Inflammatory macrophage (primary cell): ENCODE results near the gene THAP12.

Experiments
- DNase-seq, 2 donors: peaks; one replicate each; pipeline ENCODE4 v3.0.0-alpha.2; 2020 to 2022

The THAP12 gene

DNA sequence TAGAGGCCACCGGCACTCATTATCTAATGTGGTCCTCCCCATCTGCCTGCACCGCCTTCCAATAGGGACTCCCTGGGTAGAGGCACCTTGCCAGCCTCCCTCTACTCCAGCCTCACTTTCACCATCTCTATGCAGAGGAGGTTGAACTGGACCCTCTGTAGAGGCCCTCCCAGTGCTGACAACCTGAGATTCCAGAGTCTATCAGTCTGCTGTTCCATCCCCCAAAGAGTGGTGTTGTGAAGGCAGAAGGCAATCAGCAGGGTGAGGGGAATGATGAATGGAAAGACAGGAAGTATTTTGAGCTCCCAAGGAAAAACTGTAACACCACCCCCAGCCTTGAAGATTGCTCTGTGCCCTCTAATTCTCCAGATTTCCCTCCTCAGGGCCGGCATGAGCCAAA is 77.9 kb downstream of the THAP12 start:
- no peak for DNase-seq
